ENCODE measurements around the gene ZMAT5.

ZMAT5 gene

DNA sequence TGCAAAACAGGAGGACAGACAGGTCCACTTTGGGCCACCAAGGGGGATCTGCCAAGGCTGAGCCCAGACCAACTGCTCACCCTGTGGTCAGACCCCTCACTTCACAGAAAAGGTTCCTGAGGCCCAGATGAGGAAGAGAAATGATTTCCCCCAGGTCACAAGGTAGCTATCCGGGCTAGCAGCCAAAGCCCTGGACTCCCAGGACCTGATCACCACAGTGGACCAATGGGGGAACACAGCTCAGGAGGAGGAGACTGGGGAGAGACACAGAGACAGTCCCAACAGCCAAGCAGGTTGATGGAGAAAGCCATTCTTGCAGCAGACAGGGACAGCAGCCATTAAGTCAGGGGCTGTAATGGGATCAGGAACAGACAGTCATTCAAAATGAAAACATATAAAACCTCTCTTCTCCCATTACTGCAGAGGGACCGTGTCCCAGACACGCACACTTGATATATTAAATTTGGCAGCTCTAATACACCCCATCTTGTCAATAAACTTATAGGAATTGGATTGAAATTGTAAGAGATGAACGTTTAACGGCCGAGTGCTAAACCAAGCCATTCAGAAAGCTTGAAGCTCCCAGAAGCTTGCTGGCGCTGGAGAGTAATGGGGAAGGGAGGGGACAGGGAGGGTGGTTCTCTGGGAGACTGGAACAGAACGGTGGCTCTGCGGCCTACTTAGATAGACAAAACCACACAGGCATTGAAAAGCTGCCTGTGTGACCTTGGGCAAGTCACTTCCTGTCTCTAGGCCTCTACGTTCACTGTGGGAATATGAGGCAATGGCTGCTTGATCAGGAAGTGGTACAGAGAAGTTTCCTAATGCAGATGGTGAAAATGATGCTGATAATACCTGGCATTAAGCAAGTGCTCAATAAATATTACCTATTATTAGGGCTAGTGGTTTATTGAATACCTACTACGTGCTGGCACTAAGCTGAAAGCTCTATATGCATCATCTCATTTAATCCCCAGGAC, 16.0 kb downstream of the ZMAT5 start:
- TF ChIP-seq, protein P1, sequence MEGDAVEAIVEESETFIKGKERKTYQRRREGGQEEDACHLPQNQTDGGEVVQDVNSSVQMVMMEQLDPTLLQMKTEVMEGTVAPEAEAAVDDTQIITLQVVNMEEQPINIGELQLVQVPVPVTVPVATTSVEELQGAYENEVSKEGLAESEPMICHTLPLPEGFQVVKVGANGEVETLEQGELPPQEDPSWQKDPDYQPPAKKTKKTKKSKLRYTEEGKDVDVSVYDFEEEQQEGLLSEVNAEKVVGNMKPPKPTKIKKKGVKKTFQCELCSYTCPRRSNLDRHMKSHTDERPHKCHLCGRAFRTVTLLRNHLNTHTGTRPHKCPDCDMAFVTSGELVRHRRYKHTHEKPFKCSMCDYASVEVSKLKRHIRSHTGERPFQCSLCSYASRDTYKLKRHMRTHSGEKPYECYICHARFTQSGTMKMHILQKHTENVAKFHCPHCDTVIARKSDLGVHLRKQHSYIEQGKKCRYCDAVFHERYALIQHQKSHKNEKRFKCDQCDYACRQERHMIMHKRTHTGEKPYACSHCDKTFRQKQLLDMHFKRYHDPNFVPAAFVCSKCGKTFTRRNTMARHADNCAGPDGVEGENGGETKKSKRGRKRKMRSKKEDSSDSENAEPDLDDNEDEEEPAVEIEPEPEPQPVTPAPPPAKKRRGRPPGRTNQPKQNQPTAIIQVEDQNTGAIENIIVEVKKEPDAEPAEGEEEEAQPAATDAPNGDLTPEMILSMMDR (conservative IDR thresholded peaks at IDR 0.05; ENCODE audit: control insufficient read depth, insufficient read depth, low read depth, low read length): no peak
- no peak overlapping the region for H3K4me3 ChIP-seq (ENCODE audit: control insufficient read depth, low read depth, low read length)
- no peak for DNase-seq (ENCODE audit: low read depth)

DNA sequence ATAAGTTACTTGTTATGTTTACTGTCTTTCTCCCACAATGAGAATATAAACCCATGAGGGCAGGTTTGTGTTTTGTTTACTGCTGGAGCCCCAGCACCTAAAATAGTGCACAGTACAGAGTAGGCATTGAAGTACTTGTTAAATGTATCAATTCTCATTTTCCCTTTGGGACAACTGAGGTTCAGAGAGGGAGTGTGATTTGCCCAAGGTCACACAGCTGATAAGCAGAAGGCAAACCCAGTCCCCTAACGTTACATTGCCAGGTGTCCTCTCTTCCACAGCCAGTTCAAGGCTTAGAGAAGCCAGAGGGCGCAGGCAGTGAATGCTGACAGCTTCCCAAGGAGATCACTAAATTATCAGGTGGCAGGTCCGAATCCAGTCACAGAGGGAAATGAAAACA, 16.8 kb downstream of the ZMAT5 start:
- H3K4me3 ChIP-seq (ENCODE audit: control insufficient read depth, low read depth, low read length): no peak overlapping the region
- DNase-seq (ENCODE audit: low read depth): no peak
- TF ChIP-seq, protein P1 (conservative IDR thresholded peaks at IDR 0.05; ENCODE audit: control insufficient read depth, insufficient read depth, low read depth, low read length): no peak

DNA sequence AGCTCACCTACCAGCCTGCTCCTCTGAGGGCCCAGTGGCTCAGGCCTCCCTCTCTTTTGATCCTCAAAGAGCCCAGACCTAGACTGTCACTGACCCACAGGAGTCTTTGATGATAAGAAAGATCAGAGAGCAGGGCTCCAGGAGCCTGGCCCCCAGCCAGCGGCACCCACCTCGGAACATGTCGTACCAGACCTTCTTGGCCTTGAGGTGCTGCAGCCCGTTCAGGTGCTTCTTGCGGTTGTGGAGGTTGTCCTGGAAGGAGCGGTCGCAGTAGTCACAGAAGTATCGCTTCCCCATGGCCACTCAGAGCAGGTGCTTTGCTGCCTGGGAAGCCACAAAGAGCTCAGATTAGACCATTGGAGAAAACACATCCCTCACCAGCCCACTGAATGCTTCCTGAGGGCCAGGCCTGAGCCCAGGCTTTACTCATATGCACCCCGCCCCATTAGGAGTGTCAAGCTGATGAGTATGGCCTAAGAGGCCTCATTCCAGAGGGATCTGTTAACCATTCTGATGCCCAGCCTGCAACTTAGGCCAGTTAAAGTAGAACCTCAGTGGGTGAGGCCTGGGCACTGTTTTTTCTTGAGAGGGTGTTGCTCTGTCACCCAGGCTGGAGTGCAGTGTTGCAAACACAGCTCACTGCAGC, 18.4 kb downstream of the ZMAT5 start:
- H3K4me3 ChIP-seq (ENCODE audit: control insufficient read depth, low read depth, low read length): no peak overlapping the region
- DNase-seq (ENCODE audit: low read depth): no peak
- TF ChIP-seq, protein P1 (conservative IDR thresholded peaks at IDR 0.05; ENCODE audit: control insufficient read depth, insufficient read depth, low read depth, low read length): no peak

DNA sequence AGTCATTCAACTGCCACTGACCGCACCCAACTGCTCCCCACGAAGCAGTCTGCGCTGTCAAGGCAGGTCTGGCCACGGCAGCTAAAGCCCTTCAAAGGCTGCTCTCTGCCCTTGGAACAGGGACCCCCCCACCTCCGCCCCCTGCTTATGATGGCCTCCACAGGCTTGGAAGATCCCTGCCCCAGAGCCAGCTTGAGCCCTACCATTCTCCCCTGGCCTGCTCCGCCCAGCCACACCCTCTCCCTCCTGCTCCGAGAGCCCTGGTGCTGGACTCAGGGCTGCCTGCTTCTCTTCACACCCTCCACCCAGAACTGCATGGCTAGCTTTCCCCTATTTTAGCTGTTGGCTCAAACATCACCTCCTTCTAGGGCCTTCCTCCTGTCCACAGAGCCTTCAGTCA, 19.0 kb downstream of the ZMAT5 start:
- no peak for DNase-seq (ENCODE audit: low read depth)
- TF ChIP-seq, protein P1 (conservative IDR thresholded peaks at IDR 0.05; ENCODE audit: control insufficient read depth, insufficient read depth, low read depth, low read length): no peak
- H3K4me3 ChIP-seq (ENCODE audit: control insufficient read depth, low read depth, low read length): no peak overlapping the region

DNA sequence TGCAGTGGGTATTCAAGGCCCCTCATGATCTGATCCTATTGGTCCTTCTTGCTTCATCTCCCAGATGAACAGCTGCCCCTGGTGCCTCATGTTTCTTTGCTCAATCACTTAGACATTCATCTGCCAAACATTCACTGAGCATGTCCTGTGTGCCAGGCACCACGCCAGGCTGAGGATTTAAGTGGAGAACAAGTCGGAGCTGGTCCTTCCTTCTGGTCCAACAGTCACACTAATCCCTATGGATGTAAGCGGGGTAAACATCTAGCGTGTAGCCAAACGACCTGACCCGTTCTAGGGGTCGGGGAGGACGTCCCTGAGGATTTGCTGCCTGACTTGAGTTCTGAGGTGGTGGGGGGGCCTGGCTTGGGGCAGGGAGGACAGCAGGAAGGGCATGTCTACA, 21.9 kb downstream of the ZMAT5 start:
- H3K4me3 ChIP-seq (ENCODE audit: control insufficient read depth, low read depth, low read length): no peak overlapping the region
- TF ChIP-seq, protein P1 (conservative IDR thresholded peaks at IDR 0.05; ENCODE audit: control insufficient read depth, insufficient read depth, low read depth, low read length): no peak
- peak; percentile 70 for DNase-seq (ENCODE audit: low read depth)

DNA sequence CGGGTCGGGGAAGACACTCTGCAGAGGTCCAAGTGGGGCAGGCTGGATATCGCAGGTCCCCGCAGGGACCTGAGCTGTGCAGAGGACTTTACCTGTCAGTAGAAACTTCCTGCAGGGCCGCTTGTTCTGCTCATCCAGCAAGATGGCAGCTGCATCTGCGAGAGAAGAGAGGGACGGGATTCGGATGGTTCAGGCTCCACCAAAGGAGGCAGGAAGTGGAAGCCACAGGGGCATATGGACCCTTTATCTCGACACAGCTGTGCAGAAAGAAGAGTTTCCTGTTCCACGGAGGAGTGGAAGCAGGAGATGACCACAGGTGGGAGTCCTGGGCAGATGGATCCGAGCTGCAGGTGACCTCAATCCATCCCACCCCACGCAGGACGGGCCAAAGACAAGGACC, 24.5 kb downstream of the ZMAT5 start:
- no peak for DNase-seq (ENCODE audit: low read depth)
- H3K4me3 ChIP-seq (ENCODE audit: control insufficient read depth, low read depth, low read length): no peak overlapping the region
- TF ChIP-seq, protein P1 (conservative IDR thresholded peaks at IDR 0.05; ENCODE audit: control insufficient read depth, insufficient read depth, low read depth, low read length): no peak
